ENCODE results near the gene TNFRSF18. TPM values are rescaled to one million over a fixed set of nuclear protein-coding genes. Genes with fewer than 3 reads are reported as not detected.
A peak's percentile ranks its signal among the peaks of the same experiment; 100 is the strongest.

TNFRSF18 gene
- total RNA-seq, 1 donor from 2014 or later = not detected

- no peak for TF ChIP-seq CTCF (IDR thresholded peaks at IDR 0.05)
- Mint-ChIP-seq H3K4me1 (ENCODE audit: low read depth) (peaks cover 4% of the 10 kb centered on the region), H3K27ac (ENCODE audit: unreplicated experiment) (no peak within 1 kb of the TSS), H3K36me3 (ENCODE audit: low read depth) (peaks cover 2% of the 10 kb centered on the region), H3K9me3 (ENCODE audit: low read depth) (no peaks in the 10 kb centered on the region), H3K27me3 (ENCODE audit: low read depth) (peaks cover 28% of the 10 kb centered on the region), H3K4me3 (ENCODE audit: unreplicated experiment) (no peak within 1 kb of the TSS)
- peak; percentile 89 for DNase-seq (ENCODE audit: low spot score)
Measured at GRCh38 chr1:1173793-1174415, 32.5 kb downstream of the TNFRSF18 start, which contains the start of gene TTLL10. TTLL10 (plus strand) TSS chr1:1173880; CDS start chr1:1179216, 5,336 bp downstream.

GRCh38 chr1:1173061-1173792, 33.2 kb downstream of the TNFRSF18 start:
- Mint-ChIP-seq H3K27me3 (ENCODE audit: low read depth) (peaks cover 28% of the 10 kb centered on the region), H3K36me3 (ENCODE audit: low read depth) (peaks cover 2% of the 10 kb centered on the region), H3K27ac (ENCODE audit: unreplicated experiment) (no peak overlapping the region), H3K4me1 (ENCODE audit: low read depth) (peaks cover 4% of the 10 kb centered on the region), H3K4me3 (ENCODE audit: unreplicated experiment) (no peak overlapping the region), H3K9me3 (ENCODE audit: low read depth) (no peaks in the 10 kb centered on the region)
- peak; percentile 64 for DNase-seq (ENCODE audit: low spot score)
- TF ChIP-seq CTCF (IDR thresholded peaks at IDR 0.05) = no peak

GRCh38 chr1:1171546-1172340, 34.6 kb downstream of the TNFRSF18 start:
- TF ChIP-seq CTCF (IDR thresholded peaks at IDR 0.05) = no peak
- peaks cover 19% of the 10 kb centered on the region for H3K27me3 Mint-ChIP-seq (ENCODE audit: low read depth)
- peaks cover 4% of the 10 kb centered on the region for H3K4me1 Mint-ChIP-seq (ENCODE audit: low read depth)
- H3K4me3 Mint-ChIP-seq (ENCODE audit: unreplicated experiment) = no peak overlapping the region
- no peak overlapping the region for H3K27ac Mint-ChIP-seq (ENCODE audit: unreplicated experiment)
- peak; percentile 85 for DNase-seq (ENCODE audit: low spot score)
- no peaks in the 10 kb centered on the region for H3K9me3 Mint-ChIP-seq (ENCODE audit: low read depth)
- peaks cover under 1% of the 10 kb centered on the region for H3K36me3 Mint-ChIP-seq (ENCODE audit: low read depth)

- H3K4me1 Mint-ChIP-seq (ENCODE audit: low read depth) = peaks cover 4% of the 10 kb centered on the region
- peak; percentile 70 for DNase-seq (ENCODE audit: low spot score)
Measured at GRCh38 chr1:1171161-1171545, 35.2 kb downstream of the TNFRSF18 start.

More at GRCh38 chr1:1171161-1171545, 35.2 kb downstream of the TNFRSF18 start:
- Mint-ChIP-seq H3K27ac (ENCODE audit: unreplicated experiment) (no peak overlapping the region), H3K27me3 (ENCODE audit: low read depth) (peaks cover 13% of the 10 kb centered on the region), H3K36me3 (ENCODE audit: low read depth) (no peaks in the 10 kb centered on the region), H3K9me3 (ENCODE audit: low read depth) (no peaks in the 10 kb centered on the region), H3K4me3 (ENCODE audit: unreplicated experiment) (no peak overlapping the region)
- TF ChIP-seq CTCF (IDR thresholded peaks at IDR 0.05) = no peak

Data from chondrocyte (in vitro differentiated cells).